SU-DHL-6 (cell line): ENCODE results near the gene GLIS2.

ENCODE experiments used
- H2AFZ ChIP-seq: fragments of 200-600 bp; sonication (generic); 2 replicates; pipeline ENCODE4 v1.6.1; 2014; ENCODE audit warnings: low read depth, mild to moderate bottlenecking, moderate library complexity, mixed read lengths, antibody characterized with exemption, low read length; ENCODE audit not compliant: severe bottlenecking
- H3F3A ChIP-seq: fragments of 200-600 bp; shearing (Covaris generic); 2 replicates; pipeline ENCODE4 v1.6.0; 2016; ENCODE audit warnings: antibody characterized with exemption, mild to moderate bottlenecking; ENCODE audit not compliant: insufficient read depth
- H3K27ac ChIP-seq: fragments of 200-600 bp; sonication (generic); 2 replicates; pipeline ENCODE4 v1.5.1; 2016; ENCODE audit warnings: low read depth, mild to moderate bottlenecking, low read length, moderate library complexity, mixed read lengths
- H3K27me3 ChIP-seq: fragments of 200-600 bp; sonication (generic), shearing (Covaris generic); 2 replicates; pipeline ENCODE4 v1.6.0; 2014; ENCODE audit warnings: mild to moderate bottlenecking, low read length
- H3K36me3 ChIP-seq: fragments of 200-600 bp; sonication (generic); 2 replicates; pipeline ENCODE4 v1.6.1; 2014; ENCODE audit warnings: mild to moderate bottlenecking, low read length, mixed read lengths
- H3K4me2 ChIP-seq: fragments of 300-600, 200-600 bp; shearing (Covaris generic), sonication (generic); 2 replicates; pipeline ENCODE4 v1.6.0; 2014; ENCODE audit warnings: low read length, low read depth, mild to moderate bottlenecking; ENCODE audit not compliant: poor library complexity, severe bottlenecking
- H3K4me3 ChIP-seq: fragments of 200-600 bp; sonication (generic); 2 replicates; pipeline ENCODE4 v1.5.1; 2014; ENCODE audit warnings: antibody characterized with exemption, low read length, mild to moderate bottlenecking, mixed read lengths; ENCODE audit not compliant: insufficient read depth, poor library complexity, severe bottlenecking
- H3K79me2 ChIP-seq: fragments of 200-600 bp; sonication (generic); 2 replicates; pipeline ENCODE4 v1.6.1; 2014; ENCODE audit warnings: mild to moderate bottlenecking, low read length, moderate library complexity; ENCODE audit not compliant: insufficient read depth
- H3K9ac ChIP-seq: fragments of 200-600 bp; sonication (generic); 2 replicates; pipeline ENCODE4 v1.7.0; 2014; ENCODE audit warnings: mild to moderate bottlenecking, low read length
- H3K9me2 ChIP-seq: fragments of 200-600 bp; sonication (generic); replicated peaks from 2 replicates; pipeline ENCODE4 v1.6.1; 2014; ENCODE audit warnings: low read length; ENCODE audit not compliant: insufficient read depth
- H3K9me3 ChIP-seq: fragments of 200-600 bp; sonication (generic); 2 replicates; pipeline ENCODE4 v1.6.1; 2014; ENCODE audit warnings: low read length, mixed read lengths; ENCODE audit not compliant: insufficient read depth
- H4K20me1 ChIP-seq: fragments of 200-600 bp; sonication (generic); 2 replicates; pipeline ENCODE4 v1.6.1; 2014; ENCODE audit warnings: low read depth, mild to moderate bottlenecking, antibody characterized with exemption, low read length, moderate library complexity, mixed read lengths
- CTCF ChIP-seq: fragments of 200-600 bp; sonication (generic); IDR thresholded peaks from one replicate; pipeline ENCODE4 v1.5.1; 2017; ENCODE audit warnings: antibody characterized with exemption, mild to moderate bottlenecking, low read length, moderate library complexity; ENCODE audit not compliant: insufficient read depth, poor library complexity, severe bottlenecking
- EZH2phosphoT487 ChIP-seq: fragments of 200-600 bp; sonication (generic), shearing (Covaris generic); conservative IDR thresholded peaks from 2 replicates; pipeline ENCODE4 v1.6.1; 2018; ENCODE audit warnings: mild to moderate bottlenecking, antibody characterized with exemption, low read length, moderate library complexity, mixed read lengths

The GLIS2 gene

GRCh38 chr16:4337540-4338088 is 21.7 kb downstream of the GLIS2 start:
- Histone ChIP-seq H3K9me2 (no peaks in the 10 kb centered on the region), H3F3A (no peaks in the 10 kb centered on the region), H3K4me2 (no peak overlapping the region), H3K27ac (no peak overlapping the region), H3K9me3 (no peaks in the 10 kb centered on the region), H3K9ac (no peak overlapping the region), H2AFZ (no peak overlapping the region), H4K20me1 (no peaks in the 10 kb centered on the region), H3K36me3 (no peaks in the 10 kb centered on the region), H3K27me3 (no peaks in the 10 kb centered on the region), H3K79me2 (peaks cover 2% of the 10 kb centered on the region; the same call in 1 of the 2 replicates), H3K4me3 (no peak overlapping the region)
- TF ChIP-seq EZH2phosphoT487: no peak
- TF ChIP-seq CTCF: no peak

- Histone ChIP-seq H3K27me3 (no peaks in the 10 kb centered on the region), H3K36me3 (no peaks in the 10 kb centered on the region), H3K4me2 (no peak overlapping the region), H3F3A (no peaks in the 10 kb centered on the region), H3K9ac (no peak overlapping the region), H3K9me2 (no peaks in the 10 kb centered on the region), H2AFZ (no peak overlapping the region), H3K79me2 (peaks cover 7% of the 10 kb centered on the region), H3K27ac (no peak overlapping the region), H3K4me3 (no peak overlapping the region), H3K9me3 (no peaks in the 10 kb centered on the region), H4K20me1 (no peaks in the 10 kb centered on the region)
- TF ChIP-seq EZH2phosphoT487: no peak
- TF ChIP-seq CTCF: no peak
Observed at GRCh38 chr16:4338125-4338582, 22.3 kb downstream of the GLIS2 start.

- Histone ChIP-seq H3K79me2 (peaks cover 14% of the 10 kb centered on the region), H3K27me3 (no peaks in the 10 kb centered on the region), H3K27ac (no peak overlapping the region), H3K9ac (no peak overlapping the region), H3K9me2 (no peaks in the 10 kb centered on the region), H3F3A (no peaks in the 10 kb centered on the region), H2AFZ (no peak overlapping the region), H3K9me3 (no peaks in the 10 kb centered on the region), H4K20me1 (no peaks in the 10 kb centered on the region; the same call in 1 of the 2 replicates), H3K4me3 (no peak overlapping the region), H3K36me3 (no peaks in the 10 kb centered on the region), H3K4me2 (no peak overlapping the region)
- TF ChIP-seq CTCF (no peak), EZH2phosphoT487 (no peak)
Observed at GRCh38 chr16:4338712-4339299, 22.9 kb downstream of the GLIS2 start.
